ENCODE measurements around the gene MOGAT2. TPM values are rescaled to one million over a fixed set of nuclear protein-coding genes. Genes with fewer than 3 reads are reported as not detected.

MOGAT2 gene
- total RNA-seq, 1 donor from 2014 or later, result not detected

- H3K27me3 ChIP-seq, result no peaks in the 10 kb centered on the region
- H3K27ac ChIP-seq, result peak overlapping the region; percentile 51
- no peak for DNase-seq (ENCODE audit: extremely low spot score in 2 of 2)
- no peaks in the 10 kb centered on the region for H3K36me3 ChIP-seq
- intact Hi-C loops (cut with DNase I), result no loop called here
- no peak for TF ChIP-seq CTCF (IDR thresholded peaks at IDR 0.05)
- no peak for TF ChIP-seq POLR2AphosphoS5 (IDR thresholded peaks at IDR 0.05; ENCODE audit: insufficient read depth in 1 of 2, low read depth in 1 of 2)
- TF ChIP-seq POLR2A (IDR thresholded peaks at IDR 0.05), result no peak
- peaks cover 21% of the 10 kb centered on the region for H3K4me1 ChIP-seq
- peak overlapping the region; percentile 49 to 52 for H3K4me3 ChIP-seq
- no peaks in the 10 kb centered on the region for H3K9me3 ChIP-seq
These were observed 51.5 kb downstream of the MOGAT2 start for GRCh38 chr11:75768909-75769771.

DNA sequence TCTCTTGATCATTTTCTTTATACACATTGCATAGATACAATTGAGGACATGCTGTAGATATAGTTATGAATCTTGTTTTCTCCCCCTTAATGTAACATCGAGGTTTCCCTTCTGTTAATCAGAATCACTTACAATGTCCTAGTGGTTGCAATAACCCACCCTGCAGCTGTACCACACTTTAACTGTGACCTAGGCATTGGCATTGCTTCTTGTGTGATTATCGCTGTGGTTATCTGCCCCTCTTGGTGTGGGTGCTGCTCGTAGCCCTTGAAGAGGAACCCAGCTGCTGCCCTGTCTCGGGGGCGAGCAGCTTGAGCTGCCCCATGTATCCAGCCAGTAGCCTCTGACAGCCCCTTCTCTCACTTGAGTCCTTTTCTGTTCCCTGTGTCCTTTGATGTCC lies 52.5 kb downstream of the MOGAT2 start:
- H3K4me1 ChIP-seq, result peaks cover 21% of the 10 kb centered on the region
- intact Hi-C loops (cut with DNase I), result no loop called here
- H3K4me3 ChIP-seq, result peak overlapping the region in 1 of 2 donors; percentile 49
- TF ChIP-seq POLR2A (IDR thresholded peaks at IDR 0.05), result no peak
- no peak for TF ChIP-seq POLR2AphosphoS5 (IDR thresholded peaks at IDR 0.05; ENCODE audit: insufficient read depth in 1 of 2, low read depth in 1 of 2)
- TF ChIP-seq CTCF (IDR thresholded peaks at IDR 0.05), result no peak
- no peak overlapping the region for H3K27ac ChIP-seq
- H3K9me3 ChIP-seq, result no peaks in the 10 kb centered on the region
- DNase-seq (ENCODE audit: extremely low spot score in 2 of 2), result no peak
- H3K36me3 ChIP-seq, result no peaks in the 10 kb centered on the region
- no peaks in the 10 kb centered on the region for H3K27me3 ChIP-seq

- no peak for TF ChIP-seq CTCF (IDR thresholded peaks at IDR 0.05)
- TF ChIP-seq POLR2A (IDR thresholded peaks at IDR 0.05), result no peak
- no peak for TF ChIP-seq POLR2AphosphoS5 (IDR thresholded peaks at IDR 0.05; ENCODE audit: insufficient read depth in 1 of 2, low read depth in 1 of 2)
- Histone ChIP-seq H3K27ac (no peak overlapping the region), H3K4me3 (no peak overlapping the region), H3K36me3 (no peaks in the 10 kb centered on the region), H3K9me3 (no peaks in the 10 kb centered on the region), H3K27me3 (no peaks in the 10 kb centered on the region), H3K4me1 (peaks cover 21% of the 10 kb centered on the region)
- intact Hi-C loops (cut with DNase I), result no loop called here
- DNase-seq (ENCODE audit: extremely low spot score in 2 of 2), result no peak
These were observed 54.2 kb downstream of the MOGAT2 start for GRCh38 chr11:75771646-75772410.

DNA sequence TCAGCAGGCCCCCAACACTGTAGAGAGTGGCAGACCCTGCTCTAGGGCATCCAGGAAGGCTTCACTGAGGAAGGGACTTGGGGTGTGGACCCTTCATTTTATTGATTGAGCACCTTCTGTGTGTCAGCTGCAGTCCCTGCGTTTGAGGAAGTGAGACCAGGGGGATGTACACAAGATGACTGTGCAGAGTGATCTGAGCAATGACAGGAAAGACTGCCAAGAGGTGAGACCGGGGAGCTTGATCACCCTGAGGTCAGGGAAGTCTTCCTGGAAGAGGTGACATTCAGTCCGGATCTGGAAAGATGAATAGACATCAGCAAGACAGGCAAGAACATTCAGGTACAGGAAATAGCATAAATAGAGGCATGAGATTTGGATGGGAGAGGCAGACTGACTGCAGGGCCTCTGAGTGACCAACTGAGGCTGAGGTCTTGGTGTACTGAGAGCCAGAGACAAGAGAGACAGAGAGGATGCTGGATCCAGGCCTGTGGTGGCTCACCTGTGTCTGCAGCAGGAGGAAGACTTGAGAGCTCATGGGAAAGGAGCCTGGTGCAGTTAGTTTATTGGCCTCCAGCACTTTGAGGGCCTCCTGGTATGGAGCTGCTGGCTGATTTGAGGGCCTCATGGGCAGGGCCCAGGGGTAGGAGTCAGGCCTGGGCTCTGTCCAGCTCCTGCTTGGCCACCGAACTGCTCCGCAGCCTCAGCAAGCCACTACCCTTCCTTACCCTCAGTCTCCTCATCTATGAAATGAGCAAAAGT lies 56.1 kb downstream of the MOGAT2 start:
- intact Hi-C loops (cut with DNase I), result no loop called here
- Histone ChIP-seq H3K4me3 (no peak overlapping the region), H3K4me1 (peaks cover 6% of the 10 kb centered on the region), H3K27me3 (no peaks in the 10 kb centered on the region), H3K36me3 (no peaks in the 10 kb centered on the region), H3K9me3 (no peaks in the 10 kb centered on the region), H3K27ac (no peak overlapping the region)
- DNase-seq (ENCODE audit: extremely low spot score in 2 of 2), result no peak
- TF ChIP-seq CTCF (IDR thresholded peaks at IDR 0.05) (no peak), POLR2A (IDR thresholded peaks at IDR 0.05) (no peak), POLR2AphosphoS5 (IDR thresholded peaks at IDR 0.05; ENCODE audit: insufficient read depth in 1 of 2, low read depth in 1 of 2) (no peak)

Measured in vagina (tissue), 2 donors.